GM12891 (cell line): ENCODE data around the gene CISH.

Experiments used
- PAX5 ChIP-seq: IDR thresholded peaks from 2 replicates; pipeline ENCODE4 v1.6.1; 2011; ENCODE audit warnings: low read length, moderate library complexity, mild to moderate bottlenecking; ENCODE audit not compliant: insufficient read depth, severe bottlenecking
- POLR2A ChIP-seq: IDR thresholded peaks from 2 replicates; pipeline ENCODE4 v1.6.1; 2011; ENCODE audit warnings: low read depth, low read length, control low read depth
- POLR2AphosphoS5 ChIP-seq: IDR thresholded peaks from 2 replicates; pipeline ENCODE4 v1.6.1; 2011; ENCODE audit warnings: low read depth, low read length, control low read depth
- POU2F2 ChIP-seq: IDR thresholded peaks from 2 replicates; pipeline ENCODE4 v1.6.1; 2011; ENCODE audit warnings: low read depth, mild to moderate bottlenecking, control low read depth, low read length, moderate library complexity
- SPI1 ChIP-seq: IDR thresholded peaks from 2 replicates; pipeline ENCODE4 v1.6.1; 2011; ENCODE audit warnings: low read depth, low read length, control low read depth
- TAF1 ChIP-seq: IDR thresholded peaks from 2 replicates; pipeline ENCODE4 v1.6.1; 2011; ENCODE audit warnings: low read depth, low read length, control low read depth

GRCh38 chr3:50572158-50572557, 39.4 kb downstream of the CISH start:
- no peak for TF ChIP-seq POLR2A
- no peak for TF ChIP-seq TAF1
- no peak for TF ChIP-seq POLR2AphosphoS5
- TF ChIP-seq PAX5 = no peak
- TF ChIP-seq POU2F2 = no peak
- no peak for TF ChIP-seq SPI1
